COR-L47 (cell line): ENCODE results near the gene AMMECR1L.
"Not testable (repeated sequence)": the region's sequence is repeated elsewhere in the genome, so short reads cannot be mapped to it uniquely, and the experiment has no call there.

ENCODE experiments used
- DNase-seq: peaks from one replicate; lab custom pipeline; 2025; lab: John Stamatoyannopoulos, UW

The AMMECR1L gene

DNA sequence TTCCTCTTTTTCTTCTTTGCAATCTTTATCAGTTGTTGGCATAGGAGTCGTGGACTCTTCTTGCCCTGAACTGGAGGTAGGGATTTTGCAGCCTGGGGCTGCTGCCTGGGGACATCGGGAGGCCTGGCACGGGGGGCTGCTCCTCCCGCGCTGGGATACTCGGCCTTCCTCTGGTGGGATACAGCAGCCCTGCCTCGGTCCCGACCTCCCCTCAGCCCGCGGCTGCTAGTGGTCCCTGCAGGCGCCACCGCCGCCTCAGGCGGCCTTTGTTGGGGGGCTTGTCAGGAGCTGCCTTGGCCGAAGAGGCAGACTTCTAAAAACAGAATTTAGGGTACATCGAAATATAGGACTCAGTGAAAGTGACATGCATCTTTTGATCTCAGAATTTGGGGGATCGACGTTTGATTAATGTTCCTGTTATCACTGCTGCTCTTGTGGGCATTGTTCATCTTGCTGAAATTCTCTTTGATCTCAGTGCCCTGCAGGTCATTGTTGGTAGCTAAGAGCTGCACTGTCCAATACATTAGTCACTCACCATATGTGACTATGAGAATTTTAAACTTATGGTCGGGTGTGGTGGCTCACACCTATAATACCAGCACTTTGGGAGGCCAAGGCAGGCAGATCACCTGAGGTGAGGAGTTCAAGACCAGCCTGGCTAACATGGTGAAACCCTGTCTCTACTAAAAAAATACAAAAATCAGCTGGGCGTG lies 44.1 kb downstream of the AMMECR1L start:
- DNase-seq, result no peak

DNA sequence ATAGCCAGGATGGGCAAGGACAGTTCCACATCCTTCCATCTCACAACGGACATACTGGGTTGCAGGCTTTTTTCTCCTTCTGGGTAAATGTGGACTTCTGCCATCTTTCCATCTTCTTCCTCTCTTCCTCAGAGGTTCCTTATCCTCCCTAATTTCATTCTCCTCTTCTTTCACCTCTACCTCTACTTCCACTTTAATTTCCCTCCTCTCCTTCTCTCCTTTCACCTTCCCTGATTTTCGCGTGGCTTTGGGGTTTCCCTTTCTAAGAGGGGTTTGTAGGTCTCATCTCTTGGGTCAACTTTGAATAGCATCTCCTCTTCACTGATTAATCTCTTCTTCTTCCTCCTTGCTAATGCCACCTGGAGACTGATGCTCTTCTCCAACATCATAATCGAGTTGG lies 44.9 kb downstream of the AMMECR1L start:
- no peak for DNase-seq

- no peak for DNase-seq
Observed at GRCh38 chr2:127834951-127835350, 50.8 kb downstream of the AMMECR1L start.

DNA sequence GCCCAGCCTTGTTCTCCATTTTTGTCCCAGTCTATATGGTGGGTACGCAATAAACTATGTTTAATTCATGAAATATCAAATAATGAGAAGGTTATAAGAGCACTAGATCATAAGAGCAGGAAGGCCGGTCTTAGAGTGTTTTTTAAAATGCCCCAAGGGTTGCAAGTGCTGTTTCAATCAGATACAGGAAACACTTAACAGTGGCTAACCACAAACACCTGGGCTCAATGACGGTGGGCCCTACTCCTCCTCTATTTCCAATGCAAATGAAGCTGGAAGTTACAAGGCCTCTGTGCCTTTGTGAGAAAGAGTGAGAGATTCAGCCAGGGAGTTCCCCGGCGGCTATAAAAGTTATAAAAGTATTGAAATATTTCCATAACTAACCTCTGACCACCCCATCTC lies 55.9 kb downstream of the AMMECR1L start:
- DNase-seq, result no peak

GRCh38 chr2:127826708-127827107 lies 59.0 kb downstream of the AMMECR1L start:
- DNase-seq, result not testable (repeated sequence)

- no peak for DNase-seq
Observed at GRCh38 chr2:127826047-127826446, 59.7 kb downstream of the AMMECR1L start.

GRCh38 chr2:127820080-127820668 lies 65.6 kb downstream of the AMMECR1L start:
- no peak for DNase-seq

DNA sequence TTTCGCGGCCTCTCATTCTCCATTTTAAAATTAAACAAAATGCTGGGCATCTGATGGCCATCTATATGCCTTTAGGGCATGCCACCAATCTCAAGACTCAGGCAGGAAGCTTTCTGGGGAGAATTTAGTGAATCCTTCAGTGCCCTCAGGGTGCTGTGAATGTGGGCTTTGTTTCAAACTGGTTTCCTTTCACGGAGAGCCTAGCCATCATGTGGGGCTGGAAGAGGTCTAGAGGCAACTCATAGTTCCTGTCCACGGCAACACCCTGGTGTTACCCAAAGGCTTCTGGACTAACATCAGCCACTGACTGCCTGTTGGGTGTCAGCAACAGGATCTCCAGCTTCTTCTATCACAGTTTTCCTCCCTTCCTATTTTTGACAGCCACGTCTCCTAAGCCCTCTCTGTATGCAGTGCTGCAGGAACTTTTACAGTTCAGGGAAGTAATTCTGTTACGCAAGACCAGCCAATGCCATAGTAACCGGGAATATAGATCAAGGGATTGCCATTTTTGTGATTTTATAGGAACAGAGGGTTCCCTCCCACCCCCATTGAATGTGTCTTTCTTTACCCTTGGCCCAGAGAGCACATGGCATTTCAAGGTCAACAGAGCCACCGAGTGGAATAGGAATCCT lies 66.8 kb downstream of the AMMECR1L start:
- no peak for DNase-seq

DNA sequence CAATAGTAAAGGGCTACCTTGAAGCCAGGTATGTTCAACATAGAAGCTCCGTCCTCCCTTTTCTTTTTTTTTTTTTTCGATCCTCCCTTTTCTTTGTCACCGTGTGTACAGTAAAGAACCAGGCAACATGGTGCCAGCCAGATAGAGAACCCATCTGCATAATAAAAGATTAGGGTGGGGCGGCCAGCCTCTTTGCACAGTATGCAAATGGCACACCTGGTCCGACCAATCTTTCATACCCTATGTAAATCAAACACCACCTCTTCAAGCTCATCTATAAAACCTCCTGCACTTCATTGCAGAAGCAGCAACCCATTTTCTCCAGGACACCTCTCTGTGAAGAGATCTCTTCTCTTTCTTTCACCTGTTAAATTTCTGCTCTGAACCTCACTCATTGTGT lies 67.5 kb downstream of the AMMECR1L start:
- no peak for DNase-seq

DNA sequence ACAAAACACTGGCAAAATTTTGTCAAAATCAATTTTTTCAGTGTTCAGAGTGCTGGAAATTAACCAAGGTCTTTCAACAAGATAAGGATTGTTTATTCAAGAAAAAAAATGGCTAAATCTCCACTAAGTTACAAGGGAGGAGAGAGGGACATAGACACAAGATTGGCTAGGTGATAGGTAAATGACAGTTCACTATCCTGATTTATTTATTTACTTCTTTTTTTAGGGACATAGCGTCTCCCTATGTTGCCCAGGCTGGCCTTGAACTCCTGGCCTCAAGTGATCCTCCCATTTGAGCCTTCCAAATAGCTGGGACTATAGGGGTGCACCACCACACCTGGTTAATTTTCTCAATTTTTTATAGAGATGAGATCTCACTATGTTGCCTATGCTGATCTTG lies 71.1 kb downstream of the AMMECR1L start:
- DNase-seq, result no peak

DNA sequence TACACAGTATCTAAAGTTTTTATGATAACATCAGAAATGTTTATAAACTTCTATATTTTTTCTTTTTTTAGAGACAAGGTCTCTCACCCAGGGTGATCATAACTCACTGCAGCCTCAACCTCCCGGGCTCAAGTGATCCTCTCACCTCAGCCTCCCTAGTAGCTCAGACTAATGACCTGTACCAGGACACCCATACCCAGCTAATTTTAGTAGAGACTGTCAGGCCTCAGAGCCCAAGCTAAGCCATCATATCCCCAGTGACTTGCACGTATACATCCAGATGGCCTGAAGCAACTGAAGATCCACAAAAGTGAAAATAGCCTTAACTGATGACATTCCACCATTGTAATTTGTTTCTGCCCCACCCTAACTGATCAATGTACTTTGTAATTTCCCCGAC lies 73.3 kb downstream of the AMMECR1L start:
- not testable (repeated sequence) for DNase-seq
